ENCODE measurements around the gene AKR1B1. TPM values are rescaled to one million over a fixed set of nuclear protein-coding genes. Genes with fewer than 3 reads are reported as not detected.

AKR1B1 gene
- total and polyA plus RNA-seq, 2 donors (not counting 3 experiments of a cell fraction or from before 2014, with no cell fraction given), result 159 to 193 TPM

DNA sequence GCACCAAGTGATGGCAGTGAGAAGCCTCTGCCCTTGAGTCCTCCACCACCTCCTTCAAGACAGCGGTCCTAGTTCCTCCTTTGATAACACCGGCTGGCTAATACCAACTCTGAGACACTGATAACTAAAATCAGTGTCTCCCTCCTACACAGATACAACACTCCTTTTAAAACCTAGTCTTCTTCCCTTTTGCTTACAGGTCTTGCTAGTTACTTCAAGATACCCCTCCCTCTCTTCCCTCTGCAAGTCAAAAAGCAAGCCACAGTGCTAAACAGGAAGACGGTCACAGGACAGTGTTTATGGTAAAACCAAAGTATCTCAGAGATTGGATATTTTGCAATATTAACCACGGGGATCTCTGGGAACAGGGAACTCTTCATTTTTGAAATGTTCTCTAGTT is 4.6 kb downstream of the AKR1B1 start:
- Histone ChIP-seq H3K9ac (replicated peaks; ENCODE audit: extremely low read depth, insufficient read depth, low read length) (no peak overlapping the region), H3K79me2 (ENCODE audit: control insufficient read depth, insufficient read depth, low read length) (peaks cover 35% of the 10 kb centered on the region), H3K4me3 (replicated peaks in 1 of 3; ENCODE audit: insufficient read depth in 1 of 3, low read depth in 1 of 3, low read length in 3 of 3) (no peak overlapping the region), H3K27me3 (ENCODE audit: control insufficient read depth in 2 of 2, insufficient read depth in 2 of 2, low read length in 2 of 2) (no peaks in the 10 kb centered on the region), H3K4me2 (ENCODE audit: insufficient read depth, low read length) (peak overlapping the region; percentile 38), H3K9me1 (replicated peaks; ENCODE audit: control insufficient read depth, extremely low read depth, insufficient read depth, low read length) (no peaks in the 10 kb centered on the region), H2AFZ (ENCODE audit: low read depth, low read length) (peak overlapping the region; percentile 49), H3K27ac (ENCODE audit: insufficient read depth, low read depth, low read length) (peak overlapping the region; percentile 7), H4K20me1 (replicated peaks; ENCODE audit: control insufficient read depth, extremely low read depth, insufficient read depth, low read length) (no peaks in the 10 kb centered on the region), H3K4me1 (ENCODE audit: control insufficient read depth, extremely low read depth, insufficient read depth, low read length) (peaks cover 25% of the 10 kb centered on the region), H3K36me3 (ENCODE audit: control insufficient read depth in 2 of 2, extremely low read depth in 1 of 2, insufficient read depth in 2 of 2, low read length in 2 of 2) (peaks cover 5 to 7% of the 10 kb centered on the region in 2 experiments), H3K9me3 (replicated peaks; ENCODE audit: control insufficient read depth, insufficient read depth, low read length) (no peaks in the 10 kb centered on the region)
- POLR2A ChIA-PET, result no interaction called here
- DNase-seq (ENCODE audit: low read depth, low spot score), result no peak
- dilution Hi-C loops (cut with MboI; ENCODE audit: extremely low pct_ligation_motif_present, low sequenced_read_pairs), result no loop called here
- intact Hi-C loops (cut with micrococcal nuclease), result no loop called here
- TF ChIP-seq EZH2 (IDR thresholded peaks at IDR 0.05; ENCODE audit: borderline replicate concordance, low read depth, low read length, severe bottlenecking), result no peak
- TF ChIP-seq GATA2 (IDR thresholded peaks at IDR 0.05; ENCODE audit: insufficient read depth, insufficient read length, low read depth, low read length), result no peak
- TF ChIP-seq, protein P1, sequence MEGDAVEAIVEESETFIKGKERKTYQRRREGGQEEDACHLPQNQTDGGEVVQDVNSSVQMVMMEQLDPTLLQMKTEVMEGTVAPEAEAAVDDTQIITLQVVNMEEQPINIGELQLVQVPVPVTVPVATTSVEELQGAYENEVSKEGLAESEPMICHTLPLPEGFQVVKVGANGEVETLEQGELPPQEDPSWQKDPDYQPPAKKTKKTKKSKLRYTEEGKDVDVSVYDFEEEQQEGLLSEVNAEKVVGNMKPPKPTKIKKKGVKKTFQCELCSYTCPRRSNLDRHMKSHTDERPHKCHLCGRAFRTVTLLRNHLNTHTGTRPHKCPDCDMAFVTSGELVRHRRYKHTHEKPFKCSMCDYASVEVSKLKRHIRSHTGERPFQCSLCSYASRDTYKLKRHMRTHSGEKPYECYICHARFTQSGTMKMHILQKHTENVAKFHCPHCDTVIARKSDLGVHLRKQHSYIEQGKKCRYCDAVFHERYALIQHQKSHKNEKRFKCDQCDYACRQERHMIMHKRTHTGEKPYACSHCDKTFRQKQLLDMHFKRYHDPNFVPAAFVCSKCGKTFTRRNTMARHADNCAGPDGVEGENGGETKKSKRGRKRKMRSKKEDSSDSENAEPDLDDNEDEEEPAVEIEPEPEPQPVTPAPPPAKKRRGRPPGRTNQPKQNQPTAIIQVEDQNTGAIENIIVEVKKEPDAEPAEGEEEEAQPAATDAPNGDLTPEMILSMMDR (IDR thresholded peaks at IDR 0.05; ENCODE audit: extremely low read depth in 1 of 2, insufficient read depth in 1 of 2, low read depth in 1 of 2, low read length in 2 of 2), result no peak
- TF ChIP-seq, protein P2, sequence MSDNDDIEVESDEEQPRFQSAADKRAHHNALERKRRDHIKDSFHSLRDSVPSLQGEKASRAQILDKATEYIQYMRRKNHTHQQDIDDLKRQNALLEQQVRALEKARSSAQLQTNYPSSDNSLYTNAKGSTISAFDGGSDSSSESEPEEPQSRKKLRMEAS (IDR thresholded peaks at IDR 0.05; ENCODE audit: insufficient read depth, insufficient read length), result no peak
- no peak for TF ChIP-seq FOS (IDR thresholded peaks at IDR 0.05; ENCODE audit: borderline replicate concordance, insufficient read depth, low read length)
- no peak for TF ChIP-seq JUN (IDR thresholded peaks at IDR 0.05; ENCODE audit: borderline replicate concordance, insufficient read depth, insufficient read length, low read depth)
- no peak for TF ChIP-seq POLR2AphosphoS5 (IDR thresholded peaks at IDR 0.05; ENCODE audit: insufficient read depth, low read depth, low read length)
- no peak for TF ChIP-seq MYC (IDR thresholded peaks at IDR 0.05; ENCODE audit: low read depth, low read length)
- TF ChIP-seq POLR2A (IDR thresholded peaks at IDR 0.05; ENCODE audit: low read depth, low read length), result no peak
- BruUV-seq (replicated peaks), result no TSS peak
- FAIRE-seq, result no peak
- CTCF ChIA-PET, result interaction anchor here (1.1 kb wide), 1 partner anchor 22 kb away, joined by 4 read pairs; no protein-coding TSS in a partner anchor

Data from endothelial cell of umbilical vein (primary cell).